Gastrocnemius medialis (tissue), 4 donors: ENCODE measurements around the gene ASZ1. TPM values are rescaled to one million over a fixed set of nuclear protein-coding genes. Genes with fewer than 3 reads are reported as not detected.
"Not testable (repeated sequence)": the region's sequence is repeated elsewhere in the genome, so short reads cannot be mapped to it uniquely, and the experiment has no call there.

Experiments used
- ATAC-seq, 2 donors: fragments of 150-250 bp; one replicate each; pipeline ENCODE4 v1.9.1; 2016
- DNase-seq, 2 donors: peaks; one replicate each; pipeline ENCODE4 v3.0.0-alpha.2; 2019
- H3K27ac ChIP-seq, 4 donors: fragments of 200-600 bp; sonication (generic); 1 replicate in 1 of 4; 2 replicates in 3 of 4; pipeline ENCODE4 v1.5.1; 2016 to 2018; ENCODE audit warnings: mild to moderate bottlenecking in 2 of 4, moderate library complexity in 1 of 4
- H3K27me3 ChIP-seq, 3 donors: fragments of 200-600 bp; sonication (generic) in 2 of 3; 1 replicate in 1 of 3; 2 replicates in 2 of 3; pipeline versions ENCODE4 v1.5.1 to v1.6.0; 2016 to 2019; ENCODE audit warnings: mild to moderate bottlenecking in 1 of 3, moderate library complexity in 1 of 3
- H3K36me3 ChIP-seq, 2 donors: fragments of 200-600 bp; sonication (generic) in 1 of 2; one replicate each; pipeline ENCODE4 v1.5.1; 2017 to 2018
- H3K4me1 ChIP-seq, 2 donors: fragments of 200-600 bp; sonication (generic) in 1 of 2; one replicate each; pipeline ENCODE4 v1.5.1; 2016 to 2017; ENCODE audit warnings: mild to moderate bottlenecking in 2 of 2
- H3K4me3 ChIP-seq, 4 donors: fragments of 200-600 bp; sonication (generic) in 3 of 4; 1 replicate in 1 of 4; 2 replicates in 3 of 4; pipeline ENCODE4 v1.5.1; 2016 to 2019; ENCODE audit warnings: mild to moderate bottlenecking in 2 of 4
- H3K9me3 ChIP-seq, 3 donors: fragments of 200-600 bp; sonication (generic) in 2 of 3; 1 replicate in 1 of 3; 2 replicates in 2 of 3; pipeline ENCODE4 v1.5.1; 2016 to 2019
- CTCF ChIP-seq, 5 experiments: fragments of 450-650 bp in 3 of 5; fragments of 200-600 bp in 2 of 5; sonication (generic) in 2 of 5; IDR thresholded peaks in 4 of 5; conservative IDR thresholded peaks in 1 of 5; 1 replicate in 4 of 5; 2 replicates in 1 of 5; pipeline ENCODE4 v1.5.1; 2016 to 2019; ENCODE audit warnings: antibody characterized with exemption in 5 of 5, mild to moderate bottlenecking in 3 of 5, moderate library complexity in 3 of 5
- POLR2A ChIP-seq, 2 donors: fragments of 450-650 bp; IDR thresholded peaks; one replicate each; pipeline ENCODE4 v1.6.1; 2017; ENCODE audit warnings: antibody characterized with exemption in 2 of 2, mild to moderate bottlenecking in 2 of 2, moderate library complexity in 2 of 2
- in situ Hi-C, 4 donors: fragments of 200-750 bp; cut with MboI; loops; one replicate each; pipeline versions ENCODE4 v1.15.0 to v1.8.0; 2017; ENCODE audit warnings: low sequenced_read_pairs in 4 of 4
- intact Hi-C: fragments of 100-400 bp; cut with DNase I; formaldehyde crosslinking; loops from one replicate; pipeline ENCODE4 v1.15.1; 2023; ENCODE audit warnings: low total_unique reads
- total RNA-seq, 4 donors: library from RNA; depleted of rRNA; stranded (reverse); fragments of >200 nt; gene quantifications; one replicate each; pipeline versions ENCODE4 v1.1.0 to v1.2.3, GENCODE V29; 2016

ASZ1 gene
- total RNA-seq, 4 donors from 2014 or later: not detected

DNA sequence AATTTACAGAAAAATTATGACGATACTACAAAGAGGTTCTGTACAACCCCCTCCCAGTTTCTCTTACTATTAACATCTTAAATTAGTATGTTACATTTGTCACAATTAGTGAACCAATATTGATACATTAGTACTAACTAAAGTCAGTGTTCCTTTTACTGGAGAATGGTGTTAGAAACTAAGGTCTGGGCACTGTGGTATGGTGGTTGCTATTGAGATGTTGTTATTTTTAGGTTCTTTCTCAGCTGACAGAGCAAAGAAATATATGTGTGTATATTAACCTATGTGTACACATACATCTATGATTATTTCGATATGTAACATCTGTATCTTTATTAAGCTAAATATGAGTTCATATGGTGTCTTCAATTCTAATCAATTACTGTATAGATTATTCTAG is 40.9 kb upstream of the ASZ1 start:
- H3K27me3 ChIP-seq: no peaks in the 10 kb centered on the region
- intact Hi-C loops (no loop called here), in situ Hi-C loops (no loop called here)

DNA sequence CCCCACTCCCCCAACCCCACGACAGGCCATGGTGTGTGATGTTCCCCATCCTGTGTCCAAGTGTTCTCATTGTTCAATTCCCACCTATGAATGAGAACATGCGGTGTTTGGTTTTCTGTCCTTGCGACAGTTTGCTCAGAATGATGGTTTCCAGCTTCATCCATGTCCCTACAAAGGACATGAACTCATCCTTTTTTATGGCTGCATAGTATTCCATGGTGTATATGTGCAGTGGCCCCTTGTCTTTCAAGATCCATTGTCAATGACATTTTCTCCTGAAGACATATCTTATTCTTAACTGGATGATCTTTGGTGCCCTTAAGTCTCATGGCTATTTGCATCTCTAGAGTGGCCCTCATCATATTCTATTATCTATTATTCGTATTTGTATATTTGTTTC is 33.5 kb upstream of the ASZ1 start:
- ATAC-seq, H3K4me1 ChIP-seq, H3K27ac ChIP-seq, H3K9me3 ChIP-seq, H3K4me3 ChIP-seq, H3K36me3 ChIP-seq, in situ Hi-C loops, H3K27me3 ChIP-seq, DNase-seq, intact Hi-C loops: not testable (repeated sequence)

More for the DNA sequence above, 40.9 kb upstream of the ASZ1 start:
- H3K27ac ChIP-seq: no peak overlapping the region
- DNase-seq (no peak), ATAC-seq (no peak)
- no peaks in the 10 kb centered on the region for H3K36me3 ChIP-seq
- H3K4me3 ChIP-seq: no peak overlapping the region
- H3K9me3 ChIP-seq: no peaks in the 10 kb centered on the region
- TF ChIP-seq POLR2A (IDR thresholded peaks at IDR 0.05) (no peak), CTCF (IDR thresholded peaks at IDR 0.05 in 4 of 5, conservative IDR thresholded peaks at IDR 0.05 in 1 of 5) (no peak)
- H3K4me1 ChIP-seq: no peaks in the 10 kb centered on the region

- Histone ChIP-seq H3K27me3 (no peaks in the 10 kb centered on the region), H3K9me3 (no peaks in the 10 kb centered on the region), H3K27ac (no peak overlapping the region), H3K4me1 (no peaks in the 10 kb centered on the region), H3K36me3 (no peaks in the 10 kb centered on the region), H3K4me3 (no peak overlapping the region)
- in situ Hi-C loops: no loop called here
- no peak for DNase-seq
- intact Hi-C loops: no loop called here
- no peak for ATAC-seq
- TF ChIP-seq POLR2A (IDR thresholded peaks at IDR 0.05) (no peak), CTCF (IDR thresholded peaks at IDR 0.05 in 4 of 5, conservative IDR thresholded peaks at IDR 0.05 in 1 of 5) (no peak)
Measured at GRCh38 chr7:117459735-117460134, 32.4 kb upstream of the ASZ1 start.

DNA sequence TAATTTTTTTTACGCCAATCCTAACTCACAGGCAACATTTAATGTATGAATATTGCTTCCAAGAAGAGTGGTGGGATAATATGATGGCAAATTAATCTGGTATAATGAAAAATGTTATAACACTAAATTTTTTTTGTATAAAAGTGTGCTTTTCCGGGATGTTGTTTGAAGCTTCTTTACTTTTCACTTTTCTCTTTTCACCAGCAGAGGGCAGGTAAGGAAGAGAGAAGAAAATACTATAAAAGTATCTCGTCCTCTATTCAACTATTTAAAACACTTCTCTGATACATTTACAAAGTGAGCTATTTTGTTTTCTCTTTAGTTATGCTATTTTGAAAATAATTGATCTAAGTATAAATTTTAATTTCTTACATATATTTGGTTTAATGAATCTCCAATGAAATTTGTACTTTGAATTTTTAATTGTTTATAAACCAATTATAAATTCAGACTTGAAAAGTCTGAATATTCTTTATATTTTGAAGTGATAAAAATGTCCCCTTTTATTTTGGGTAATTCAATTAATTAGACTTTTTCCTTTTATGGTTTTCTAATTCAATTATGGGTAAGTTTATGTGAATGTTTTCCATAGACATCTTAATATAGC is 31.8 kb upstream of the ASZ1 start:
- intact Hi-C loops (no loop called here), in situ Hi-C loops (no loop called here)
- no peaks in the 10 kb centered on the region for H3K27me3 ChIP-seq
- ATAC-seq (no peak), DNase-seq (no peak)
- H3K27ac ChIP-seq: no peak overlapping the region
- no peaks in the 10 kb centered on the region for H3K9me3 ChIP-seq
- no peaks in the 10 kb centered on the region for H3K4me1 ChIP-seq
- TF ChIP-seq CTCF (IDR thresholded peaks at IDR 0.05 in 4 of 5, conservative IDR thresholded peaks at IDR 0.05 in 1 of 5) (peak in 1 of 5 experiments; percentile 10), POLR2A (IDR thresholded peaks at IDR 0.05) (no peak)
- no peaks in the 10 kb centered on the region for H3K36me3 ChIP-seq
- H3K4me3 ChIP-seq: no peak overlapping the region

DNA sequence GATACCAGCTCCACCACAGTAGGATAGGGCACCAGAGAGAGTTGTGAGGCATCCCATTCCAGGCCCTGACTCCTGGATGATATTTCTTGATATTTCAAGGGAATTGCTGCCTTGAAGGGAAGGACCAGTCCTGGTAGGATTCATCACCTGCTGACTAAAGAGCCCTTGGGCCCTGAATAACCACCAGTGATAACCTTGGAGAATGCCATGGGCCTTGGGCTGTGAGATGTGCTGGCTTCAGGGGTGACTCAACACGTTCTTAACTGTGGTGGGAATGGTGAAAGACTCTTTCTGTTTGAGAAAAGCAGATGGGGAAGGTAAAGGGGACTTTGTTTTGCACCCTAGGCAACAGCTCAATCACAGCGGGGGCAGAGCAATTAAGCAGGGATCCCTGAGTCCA is 21.4 kb upstream of the ASZ1 start:
- no peak for DNase-seq
- Histone ChIP-seq H3K9me3 (no peaks in the 10 kb centered on the region), H3K27me3 (no peaks in the 10 kb centered on the region), H3K27ac (no peak overlapping the region), H3K36me3 (no peaks in the 10 kb centered on the region), H3K4me3 (no peak overlapping the region), H3K4me1 (no peaks in the 10 kb centered on the region)
- ATAC-seq: no peak
- intact Hi-C loops (no loop called here), in situ Hi-C loops (no loop called here)
- TF ChIP-seq CTCF (IDR thresholded peaks at IDR 0.05 in 4 of 5, conservative IDR thresholded peaks at IDR 0.05 in 1 of 5): no peak
- no peak for TF ChIP-seq POLR2A (IDR thresholded peaks at IDR 0.05)
